Neuronal stem cell (in vitro differentiated cells): Measurements from ENCODE around the gene C12orf42.

ENCODE experiments used
- DNase-seq: peaks from one replicate; pipeline ENCODE4 v3.0.0-alpha.2; 2013; ENCODE audit warnings: low spot score
- H2AFZ ChIP-seq: one replicate; pipeline ENCODE4 v1.6.1; 2013; ENCODE audit warnings: mild to moderate bottlenecking, low read length, inconsistent platforms
- H2AK5ac ChIP-seq: 2 replicates; pipeline ENCODE4 v1.6.1; 2013; ENCODE audit warnings: low read depth, mild to moderate bottlenecking, inconsistent platforms, low read length, moderate library complexity, mixed read lengths
- H2BK120ac ChIP-seq: 2 replicates; pipeline ENCODE4 v1.6.1; 2013; ENCODE audit warnings: low read depth, mild to moderate bottlenecking, inconsistent platforms, low read length, moderate library complexity, mixed read lengths
- H2BK12ac ChIP-seq: one replicate; pipeline ENCODE4 v1.6.1; 2013; ENCODE audit warnings: low read length, inconsistent platforms
- H2BK15ac ChIP-seq: 2 replicates; pipeline ENCODE4 v1.6.1; 2013; ENCODE audit warnings: mild to moderate bottlenecking, low read length, inconsistent platforms, mixed read lengths
- H2BK5ac ChIP-seq: one replicate; pipeline ENCODE4 v1.6.1; 2013; ENCODE audit warnings: inconsistent platforms, mild to moderate bottlenecking, low read length, moderate library complexity
- H3K14ac ChIP-seq: one replicate; pipeline ENCODE4 v1.6.1; 2013; ENCODE audit warnings: low read length, inconsistent platforms
- H3K18ac ChIP-seq: 2 replicates; pipeline ENCODE4 v1.6.1; 2013; ENCODE audit warnings: low read length, inconsistent platforms
- H3K23ac ChIP-seq: 2 replicates; pipeline ENCODE4 v1.6.1; 2013; ENCODE audit warnings: low read depth, mild to moderate bottlenecking, mixed read lengths, low read length, inconsistent platforms; ENCODE audit not compliant: poor library complexity
- H3K27ac ChIP-seq: replicated peaks from 3 replicates; pipeline ENCODE4 v1.5.1; 2013; ENCODE audit warnings: low read length, inconsistent platforms
- H3K27me3 ChIP-seq, 3 experiments: 2 replicates each; pipeline ENCODE4 v1.6.1; 2013; ENCODE audit warnings: low read length in 3 of 3, mild to moderate bottlenecking in 2 of 3, inconsistent platforms in 1 of 3, low read depth in 1 of 3, mixed read lengths in 1 of 3, moderate library complexity in 1 of 3; ENCODE audit not compliant: control insufficient read depth in 3 of 3, insufficient read depth in 3 of 3
- H3K36me3 ChIP-seq, 2 donors: replicated peaks in 1 of 2; 2 replicates each; pipeline ENCODE4 v1.6.1; 2013; ENCODE audit warnings: low read length in 2 of 2; ENCODE audit not compliant: control insufficient read depth in 2 of 2, insufficient read depth in 2 of 2
- H3K4ac ChIP-seq: 2 replicates; pipeline ENCODE4 v1.6.1; 2013; ENCODE audit warnings: inconsistent platforms, mild to moderate bottlenecking, low read length, moderate library complexity
- H3K4me1 ChIP-seq, 2 donors: 1 replicate in 1 of 2; 2 replicates in 1 of 2; pipeline ENCODE4 v1.6.1; 2013; ENCODE audit warnings: low read length in 2 of 2, low read depth in 1 of 2; ENCODE audit not compliant: control insufficient read depth in 2 of 2, insufficient read depth in 1 of 2
- H3K4me2 ChIP-seq: one replicate; pipeline ENCODE4 v1.6.1; 2013; ENCODE audit warnings: mild to moderate bottlenecking, low read length, inconsistent platforms; ENCODE audit not compliant: insufficient read depth, poor library complexity, severe bottlenecking
- H3K4me3 ChIP-seq, 2 donors: 2 replicates each; pipeline ENCODE4 v1.5.1; 2013; ENCODE audit warnings: low read length in 2 of 2, mild to moderate bottlenecking in 2 of 2, inconsistent platforms in 1 of 2, moderate library complexity in 1 of 2
- H3K79me1 ChIP-seq: one replicate; pipeline ENCODE4 v1.6.1; 2013; ENCODE audit warnings: low read depth, mild to moderate bottlenecking, inconsistent platforms, low read length, moderate library complexity
- H3K9ac ChIP-seq: one replicate; pipeline ENCODE4 v1.6.1; 2013; ENCODE audit warnings: mild to moderate bottlenecking, low read depth, low read length, inconsistent platforms; ENCODE audit not compliant: poor library complexity
- H3K9me3 ChIP-seq, 2 donors: replicated peaks in 1 of 2; 2 replicates each; pipeline versions ENCODE3 to v1.6.1; 2013; ENCODE audit warnings: low read length in 2 of 2, mild to moderate bottlenecking in 2 of 2, inconsistent platforms in 1 of 2, low read depth in 1 of 2, mixed read lengths in 1 of 2, moderate library complexity in 1 of 2; ENCODE audit not compliant: control insufficient read depth in 2 of 2, insufficient read depth in 1 of 2
- H4K8ac ChIP-seq: one replicate; pipeline ENCODE4 v1.6.1; 2013; ENCODE audit warnings: low read depth, mild to moderate bottlenecking, inconsistent platforms, low read length, moderate library complexity
- H4K91ac ChIP-seq: one replicate; pipeline ENCODE4 v1.6.1; 2013; ENCODE audit warnings: low read length, low read depth, mild to moderate bottlenecking, inconsistent platforms; ENCODE audit not compliant: poor library complexity
- WGBS, 2 donors: extraction: QIAGEN DNeasy Blood & Tissue Kit; methylation state at CpG; one replicate each; pipeline ENCODE4 v1.1.7; 2013; ENCODE audit warnings: missing lambda C conversion rate in 2 of 2, mixed read lengths in 1 of 2; ENCODE audit not compliant: insufficient read length in 2 of 2, insufficient replicate concordance in 1 of 2; ENCODE audit errors: extremely low coverage in 2 of 2; 5-methylcytosine and 5-hydroxymethylcytosine counted together

The C12orf42 gene

GRCh38 chr12:103503546-103504480, 8.0 kb upstream of the C12orf42 start:
- peak; percentile 29 for DNase-seq
- Histone ChIP-seq H3K14ac (peak overlapping the region; percentile 41), H3K4me1 (no peaks in the 10 kb centered on the region), H2AFZ (no peak overlapping the region), H2BK5ac (no peak overlapping the region), H3K23ac (peak overlapping the region; percentile 6), H3K18ac (peak overlapping the region; percentile 13), H3K36me3 (no peaks in the 10 kb centered on the region), H3K4me2 (no peak overlapping the region), H3K27ac (no peak overlapping the region), H2BK15ac (peak overlapping the region; percentile 4), H2AK5ac (peak overlapping the region; percentile 86), H3K27me3 (no peaks in the 10 kb centered on the region), H3K9ac (no peak overlapping the region), H3K9me3 (no peaks in the 10 kb centered on the region), H4K91ac (no peak overlapping the region), H3K79me1 (no peaks in the 10 kb centered on the region), H3K4me3 (no peak overlapping the region), H4K8ac (no peak overlapping the region), H2BK120ac (no peak overlapping the region), H3K4ac (no peak overlapping the region), H2BK12ac (no peak overlapping the region)
- no CpG with 5 or more reads among the region's 14 CpGs for WGBS, 2 donors

GRCh38 chr12:103501447-103501846, 5.7 kb upstream of the C12orf42 start:
- Histone ChIP-seq H4K8ac (no peak overlapping the region), H2BK5ac (no peak overlapping the region), H4K91ac (no peak overlapping the region), H3K4me1 (no peaks in the 10 kb centered on the region), H3K9ac (no peak overlapping the region), H3K9me3 (no peaks in the 10 kb centered on the region), H3K18ac (no peak overlapping the region), H3K27me3 (no peaks in the 10 kb centered on the region), H2BK15ac (no peak overlapping the region), H3K14ac (no peak overlapping the region), H2AFZ (no peak overlapping the region), H2BK120ac (no peak overlapping the region), H3K4ac (no peak overlapping the region), H3K36me3 (no peaks in the 10 kb centered on the region), H2AK5ac (no peak overlapping the region), H2BK12ac (no peak overlapping the region), H3K4me2 (no peak overlapping the region), H3K23ac (no peak overlapping the region), H3K79me1 (no peaks in the 10 kb centered on the region), H3K4me3 (no peak overlapping the region), H3K27ac (no peak overlapping the region)
- no peak for DNase-seq
- no CpG with 5 or more reads among the region's 5 CpGs for WGBS, 2 donors

- no peak overlapping the region for H3K23ac ChIP-seq
- H3K27me3 ChIP-seq = peaks cover 0 to 11% (median 0%) of the 10 kb centered on the region in 3 experiments
- no peak overlapping the region for H2BK15ac ChIP-seq
- no peak overlapping the region for H4K91ac ChIP-seq
- H2AFZ ChIP-seq = no peak overlapping the region
- H3K9me3 ChIP-seq = no peaks in the 10 kb centered on the region
- no peak for DNase-seq
- no peak overlapping the region for H2AK5ac ChIP-seq
- no peak overlapping the region for H3K4me2 ChIP-seq
- H3K14ac ChIP-seq = no peak overlapping the region
- no peak overlapping the region for H2BK5ac ChIP-seq
- H3K36me3 ChIP-seq = no peaks in the 10 kb centered on the region
- H3K18ac ChIP-seq = no peak overlapping the region
- no peaks in the 10 kb centered on the region for H3K79me1 ChIP-seq
- H3K4me1 ChIP-seq = peaks cover 2 to 9% of the 10 kb centered on the region in 2 donors
- H3K4ac ChIP-seq = no peak overlapping the region
- no peak overlapping the region for H3K9ac ChIP-seq
- H3K4me3 ChIP-seq = no peak overlapping the region
- no peak overlapping the region for H2BK120ac ChIP-seq
- H2BK12ac ChIP-seq = no peak overlapping the region
- H3K27ac ChIP-seq = no peak overlapping the region
- no peak overlapping the region for H4K8ac ChIP-seq
These were observed 3.8 kb upstream of the C12orf42 start for GRCh38 chr12:103499571-103499970.

GRCh38 chr12:103498990-103499389, 3.2 kb upstream of the C12orf42 start:
- Histone ChIP-seq H3K4me3 (no peak overlapping the region), H3K4ac (no peak overlapping the region), H2BK120ac (no peak overlapping the region), H2BK5ac (no peak overlapping the region), H3K9me3 (no peaks in the 10 kb centered on the region), H3K4me1 (peaks cover 4 to 12% of the 10 kb centered on the region in 2 donors), H3K27me3 (peaks cover 0 to 17% (median 0%) of the 10 kb centered on the region in 3 experiments), H3K23ac (no peak overlapping the region), H2AFZ (no peak overlapping the region), H3K79me1 (no peaks in the 10 kb centered on the region), H3K18ac (no peak overlapping the region), H2BK12ac (no peak overlapping the region), H4K91ac (no peak overlapping the region), H3K4me2 (no peak overlapping the region), H3K14ac (no peak overlapping the region), H3K27ac (no peak overlapping the region), H3K9ac (no peak overlapping the region), H4K8ac (no peak overlapping the region), H2AK5ac (no peak overlapping the region), H2BK15ac (no peak overlapping the region), H3K36me3 (no peaks in the 10 kb centered on the region)
- DNase-seq = no peak
- WGBS, 2 donors = no CpG with 5 or more reads among the region's 2 CpGs
